K562 (cell line): Measurements from ENCODE around the gene TSPYL4. TPM values are rescaled to one million over a fixed set of nuclear protein-coding genes. Genes with fewer than 3 reads are reported as not detected.

Experiments
- CHD1 ChIP-seq: fragments of 200-600 bp; sonication (generic); IDR thresholded peaks from one replicate; pipeline ENCODE4 v1.6.1; 2012; ENCODE audit warnings: mild to moderate bottlenecking, moderate library complexity, low read length, inconsistent platforms
- CHD4 ChIP-seq: fragments of 200-600 bp; sonication (generic); IDR thresholded peaks from 3 replicates; pipeline ENCODE4 v1.6.1; 2012; ENCODE audit warnings: low read depth, mild to moderate bottlenecking, mixed read lengths, low read length, inconsistent platforms; ENCODE audit not compliant: insufficient read depth, insufficient replicate concordance, poor library complexity, severe bottlenecking
- ELF2 ChIP-seq: fragments of 250-450 bp; sonication (Bioruptor Pico); IDR thresholded peaks from 2 replicates; pipeline ENCODE4 v1.5.0; 2021; ENCODE audit warnings: mild to moderate bottlenecking
- HMG20B ChIP-seq: fragments of 250-450 bp; sonication (Bioruptor Pico); IDR thresholded peaks from 2 replicates; pipeline ENCODE4 v1.5.0; 2021; ENCODE audit warnings: mild to moderate bottlenecking
- HNRNPLL ChIP-seq: fragments of 200-400 bp; formaldehyde crosslinking; IDR thresholded peaks from 2 replicates; pipeline ENCODE4 v1.6.1; 2017; ENCODE audit warnings: low read length, low read depth, mild to moderate bottlenecking; ENCODE audit not compliant: poor library complexity, severe bottlenecking
- MAFK ChIP-seq: IDR thresholded peaks from 2 replicates; pipeline ENCODE4 v1.6.1; 2011; ENCODE audit warnings: low read length, improper control_type of control experiment
- MCM2 ChIP-seq: fragments of 450-650 bp; IDR thresholded peaks from 2 replicates; pipeline ENCODE4 v1.6.1; 2017; ENCODE audit warnings: low read depth, mild to moderate bottlenecking
- MTA1 ChIP-seq: fragments of 450-650 bp; IDR thresholded peaks from 2 replicates; pipeline ENCODE4 v1.6.1; 2017; ENCODE audit warnings: borderline replicate concordance
- NEUROD1 ChIP-seq: fragments of 150-350 bp; IDR thresholded peaks from 2 replicates; pipeline ENCODE4 v1.6.1; 2014; ENCODE audit warnings: borderline replicate concordance, low read length, low read depth; ENCODE audit not compliant: partially characterized antibody
- PHF8 ChIP-seq: fragments of 200-600 bp; sonication (generic); IDR thresholded peaks from 2 replicates; pipeline ENCODE4 v1.6.1; 2012; ENCODE audit warnings: mixed run types, mild to moderate bottlenecking, inconsistent platforms, low read length, moderate library complexity, borderline replicate concordance
- RBM25 ChIP-seq: fragments of 200-400 bp; formaldehyde crosslinking; IDR thresholded peaks from 2 replicates; pipeline ENCODE4 v1.6.1; 2018; ENCODE audit warnings: low read length, low read depth, moderate library complexity; ENCODE audit not compliant: severe bottlenecking
- TCFL5 ChIP-seq: fragments of 250-450 bp; sonication (Bioruptor Pico); conservative IDR thresholded peaks from 2 replicates; pipeline ENCODE4 v1.6.1; 2021; ENCODE audit warnings: mild to moderate bottlenecking, moderate library complexity, matching md5 sums
- THRAP3 ChIP-seq: fragments of 450-650 bp; IDR thresholded peaks from 2 replicates; pipeline ENCODE4 v1.6.1; 2016; ENCODE audit warnings: mild to moderate bottlenecking, inconsistent platforms, borderline replicate concordance
- USF2 ChIP-seq: sonication (generic); formaldehyde crosslinking; IDR thresholded peaks from 2 replicates; pipeline ENCODE4 v1.5.0; 2020; ENCODE audit warnings: missing genetic modification reagents
- ZNF143 ChIP-seq: sonication (generic); formaldehyde crosslinking; IDR thresholded peaks from 2 replicates; pipeline ENCODE4 v1.9.0; 2022; ENCODE audit warnings: mild to moderate bottlenecking, missing genetic modification reagents
- ZNF444 ChIP-seq: fragments of 250-450 bp; sonication (Bioruptor Pico); IDR thresholded peaks from 2 replicates; pipeline ENCODE4 v1.4.0; 2020; ENCODE audit warnings: mild to moderate bottlenecking, moderate library complexity
- polyA plus RNA-seq, 8 experiments: library from polyadenylated mRNA; depleted of rRNA in 4 of 8; stranded (reverse) in 5 of 8; unstranded in 3 of 8; fragments of >200 nt; fragmentation: Nextera tagmentation in 2 of 8; fragmentation: Illumina TruSeq in 1 of 8; extraction: Ambion mirVana in 2 of 8; extraction: Trizol in 1 of 8; gene quantifications; 2 replicates each; pipeline versions ENCODE4 v1.2.1 to v1.2.3, GENCODE V29; 2011 to 2014; ENCODE audit warnings: inconsistent platforms in 1 of 8, missing spikeins in 1 of 8
- total RNA-seq, 7 experiments: library from RNA; depleted of rRNA in 6 of 7; stranded (reverse); fragments of >200 nt in 6 of 7; fragmentation: Illumina TruSeq in 2 of 7; extraction: Trizol in 2 of 7; gene quantifications; 2 replicates each; pipeline versions ENCODE4 v1.2.1 to v1.2.3, GENCODE V29; 2011 to 2021; ENCODE audit warnings: low replicate concordance in 1 of 7
- TF ChIP-seq, protein P1 (sequence below): IDR thresholded peaks from 2 replicates; pipeline ENCODE4 v1.6.1; 2011; ENCODE audit warnings: borderline replicate concordance, low read depth, mild to moderate bottlenecking, moderate library complexity, low read length; ENCODE audit not compliant: insufficient read depth, poor library complexity, severe bottlenecking
- TF ChIP-seq, protein P2 (sequence below): fragments of 250-450 bp; sonication (Bioruptor Pico); IDR thresholded peaks from 2 replicates; pipeline ENCODE4 v1.4.0; 2020

Gene TSPYL4
- total and polyA plus RNA-seq, 9 of the 15 experiments (the other 6 are each of a cell fraction or from before 2014, with no cell fraction given), result 0.69 to 18.0 (median 9.1) TPM

DNA sequence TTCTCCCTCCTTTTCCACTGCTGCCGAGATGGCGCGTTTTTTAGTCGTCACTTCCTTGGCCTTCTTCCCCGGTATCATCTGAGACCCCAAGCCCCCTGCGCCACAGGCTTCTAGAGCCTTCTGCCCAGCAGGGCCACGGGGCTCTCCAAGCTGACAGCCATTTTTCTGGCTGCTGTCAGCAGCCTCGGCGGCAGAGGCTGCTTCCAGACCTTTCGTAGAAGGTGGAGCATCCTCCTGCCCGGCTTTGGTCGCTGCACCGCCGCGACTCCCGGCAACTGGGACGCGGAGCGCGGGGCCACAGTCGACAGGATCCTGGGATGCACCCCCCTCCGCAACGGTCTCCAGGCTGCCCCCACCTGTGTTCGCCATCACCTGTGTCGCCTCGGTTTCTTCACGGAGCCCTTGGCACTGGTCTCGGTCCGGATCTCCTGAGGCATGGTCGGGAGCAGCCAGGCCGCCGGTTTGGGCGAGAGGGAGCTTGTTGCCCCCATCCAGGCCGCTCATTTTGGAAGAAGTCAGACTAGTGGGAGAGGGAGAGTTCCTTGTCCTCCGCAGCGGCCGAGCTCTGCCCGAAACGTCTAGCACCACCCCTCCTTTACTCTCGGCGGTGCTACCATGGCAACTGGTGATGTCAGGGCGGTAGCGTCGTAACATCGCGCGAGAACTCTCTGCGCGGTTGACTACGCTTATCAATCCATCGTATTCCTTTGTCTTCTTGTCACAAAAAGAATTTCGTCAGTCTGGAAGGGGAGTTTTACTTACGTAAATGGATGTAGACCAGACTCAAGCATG lies at the start of gene TSPYL4 (continued):
- no peak for TF ChIP-seq RBM25
- no peak for TF ChIP-seq MCM2
- TF ChIP-seq CHD1, result no peak
- no peak for TF ChIP-seq ZNF143
- TF ChIP-seq ZNF444 (CRISPR knock-in tag), result no peak
- TF ChIP-seq, protein P1, sequence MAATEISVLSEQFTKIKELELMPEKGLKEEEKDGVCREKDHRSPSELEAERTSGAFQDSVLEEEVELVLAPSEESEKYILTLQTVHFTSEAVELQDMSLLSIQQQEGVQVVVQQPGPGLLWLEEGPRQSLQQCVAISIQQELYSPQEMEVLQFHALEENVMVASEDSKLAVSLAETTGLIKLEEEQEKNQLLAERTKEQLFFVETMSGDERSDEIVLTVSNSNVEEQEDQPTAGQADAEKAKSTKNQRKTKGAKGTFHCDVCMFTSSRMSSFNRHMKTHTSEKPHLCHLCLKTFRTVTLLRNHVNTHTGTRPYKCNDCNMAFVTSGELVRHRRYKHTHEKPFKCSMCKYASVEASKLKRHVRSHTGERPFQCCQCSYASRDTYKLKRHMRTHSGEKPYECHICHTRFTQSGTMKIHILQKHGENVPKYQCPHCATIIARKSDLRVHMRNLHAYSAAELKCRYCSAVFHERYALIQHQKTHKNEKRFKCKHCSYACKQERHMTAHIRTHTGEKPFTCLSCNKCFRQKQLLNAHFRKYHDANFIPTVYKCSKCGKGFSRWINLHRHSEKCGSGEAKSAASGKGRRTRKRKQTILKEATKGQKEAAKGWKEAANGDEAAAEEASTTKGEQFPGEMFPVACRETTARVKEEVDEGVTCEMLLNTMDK, result no peak
- no peak for TF ChIP-seq MAFK
- TF ChIP-seq, protein P2, sequence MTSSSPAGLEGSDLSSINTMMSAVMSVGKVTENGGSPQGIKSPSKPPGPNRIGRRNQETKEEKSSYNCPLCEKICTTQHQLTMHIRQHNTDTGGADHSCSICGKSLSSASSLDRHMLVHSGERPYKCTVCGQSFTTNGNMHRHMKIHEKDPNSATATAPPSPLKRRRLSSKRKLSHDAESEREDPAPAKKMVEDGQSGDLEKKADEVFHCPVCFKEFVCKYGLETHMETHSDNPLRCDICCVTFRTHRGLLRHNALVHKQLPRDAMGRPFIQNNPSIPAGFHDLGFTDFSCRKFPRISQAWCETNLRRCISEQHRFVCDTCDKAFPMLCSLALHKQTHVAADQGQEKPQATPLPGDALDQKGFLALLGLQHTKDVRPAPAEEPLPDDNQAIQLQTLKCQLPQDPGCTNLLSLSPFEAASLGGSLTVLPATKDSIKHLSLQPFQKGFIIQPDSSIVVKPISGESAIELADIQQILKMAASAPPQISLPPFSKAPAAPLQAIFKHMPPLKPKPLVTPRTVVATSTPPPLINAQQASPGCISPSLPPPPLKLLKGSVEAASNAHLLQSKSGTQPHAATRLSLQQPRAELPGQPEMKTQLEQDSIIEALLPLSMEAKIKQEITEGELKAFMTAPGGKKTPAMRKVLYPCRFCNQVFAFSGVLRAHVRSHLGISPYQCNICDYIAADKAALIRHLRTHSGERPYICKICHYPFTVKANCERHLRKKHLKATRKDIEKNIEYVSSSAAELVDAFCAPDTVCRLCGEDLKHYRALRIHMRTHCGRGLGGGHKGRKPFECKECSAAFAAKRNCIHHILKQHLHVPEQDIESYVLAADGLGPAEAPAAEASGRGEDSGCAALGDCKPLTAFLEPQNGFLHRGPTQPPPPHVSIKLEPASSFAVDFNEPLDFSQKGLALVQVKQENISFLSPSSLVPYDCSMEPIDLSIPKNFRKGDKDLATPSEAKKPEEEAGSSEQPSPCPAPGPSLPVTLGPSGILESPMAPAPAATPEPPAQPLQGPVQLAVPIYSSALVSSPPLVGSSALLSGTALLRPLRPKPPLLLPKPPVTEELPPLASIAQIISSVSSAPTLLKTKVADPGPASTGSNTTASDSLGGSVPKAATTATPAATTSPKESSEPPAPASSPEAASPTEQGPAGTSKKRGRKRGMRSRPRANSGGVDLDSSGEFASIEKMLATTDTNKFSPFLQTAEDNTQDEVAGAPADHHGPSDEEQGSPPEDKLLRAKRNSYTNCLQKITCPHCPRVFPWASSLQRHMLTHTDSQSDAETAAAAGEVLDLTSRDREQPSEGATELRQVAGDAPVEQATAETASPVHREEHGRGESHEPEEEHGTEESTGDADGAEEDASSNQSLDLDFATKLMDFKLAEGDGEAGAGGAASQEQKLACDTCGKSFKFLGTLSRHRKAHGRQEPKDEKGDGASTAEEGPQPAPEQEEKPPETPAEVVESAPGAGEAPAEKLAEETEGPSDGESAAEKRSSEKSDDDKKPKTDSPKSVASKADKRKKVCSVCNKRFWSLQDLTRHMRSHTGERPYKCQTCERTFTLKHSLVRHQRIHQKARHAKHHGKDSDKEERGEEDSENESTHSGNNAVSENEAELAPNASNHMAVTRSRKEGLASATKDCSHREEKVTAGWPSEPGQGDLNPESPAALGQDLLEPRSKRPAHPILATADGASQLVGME (CRISPR knock-in tag), result no peak
- TF ChIP-seq NEUROD1, result peak; percentile 48
- TF ChIP-seq CHD4, result no peak
- peak; percentile 10; the same call in 1 of the 2 replicates for TF ChIP-seq ELF2 (CRISPR knock-in tag)
- no peak for TF ChIP-seq USF2 (CRISPR knock-in tag)
- TF ChIP-seq MTA1, result peak; percentile 94
- peak; percentile 74 for TF ChIP-seq PHF8
- peak; percentile 94 for TF ChIP-seq HNRNPLL
- TF ChIP-seq TCFL5, result no peak
- TF ChIP-seq THRAP3, result no peak
- no peak for TF ChIP-seq HMG20B (CRISPR knock-in tag)
